Fibroblast of lung (primary cell): Measurements from ENCODE around the gene CPXM1.

Source experiments
- EZH2 ChIP-seq: IDR thresholded peaks from 2 replicates; pipeline ENCODE4 v1.5.1; 2012; ENCODE audit warnings: low read length, control low read depth, mild to moderate bottlenecking; ENCODE audit errors: missing control alignments
- TF ChIP-seq, protein P1 (sequence below), 2 donors: IDR thresholded peaks in 1 of 2; conservative IDR thresholded peaks in 1 of 2; 1 replicate in 1 of 2; 2 replicates in 1 of 2; pipeline ENCODE4 v1.5.1; 2011 to 2012; ENCODE audit warnings: low read length in 2 of 2, control low read depth in 1 of 2, inconsistent platforms in 1 of 2, low read depth in 1 of 2, mild to moderate bottlenecking in 1 of 2

DNA sequence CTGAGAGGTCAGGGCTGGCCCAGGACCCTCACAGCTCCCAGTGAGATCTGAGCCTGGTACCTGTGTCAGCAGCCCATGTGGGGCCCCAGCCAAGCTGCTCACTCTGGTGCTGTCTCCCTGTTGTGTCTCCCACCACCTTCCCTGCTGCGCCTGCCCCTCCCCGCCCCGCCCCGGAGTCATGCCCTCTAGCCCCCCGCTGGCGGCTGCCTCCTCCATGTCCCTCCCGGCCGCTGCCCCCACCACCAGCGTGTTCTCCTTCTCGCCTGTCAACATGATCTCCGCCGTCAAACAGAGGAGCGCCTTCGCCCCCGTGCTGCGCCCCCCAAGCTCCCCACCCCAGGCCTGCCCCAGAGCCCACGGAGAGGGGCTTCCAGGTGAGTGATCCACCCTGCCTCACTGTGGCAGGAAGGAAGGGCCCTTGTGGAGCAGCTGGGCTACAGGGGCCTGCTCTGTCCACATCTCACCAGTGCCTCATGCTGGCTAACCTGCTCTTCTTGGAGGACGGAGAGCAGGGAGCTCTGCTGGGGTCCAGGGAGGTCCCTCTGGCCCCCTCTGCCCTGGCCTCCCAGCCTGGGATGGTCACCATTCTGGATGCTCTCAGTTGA, 44.9 kb downstream of the CPXM1 start:
- TF ChIP-seq, protein P1, sequence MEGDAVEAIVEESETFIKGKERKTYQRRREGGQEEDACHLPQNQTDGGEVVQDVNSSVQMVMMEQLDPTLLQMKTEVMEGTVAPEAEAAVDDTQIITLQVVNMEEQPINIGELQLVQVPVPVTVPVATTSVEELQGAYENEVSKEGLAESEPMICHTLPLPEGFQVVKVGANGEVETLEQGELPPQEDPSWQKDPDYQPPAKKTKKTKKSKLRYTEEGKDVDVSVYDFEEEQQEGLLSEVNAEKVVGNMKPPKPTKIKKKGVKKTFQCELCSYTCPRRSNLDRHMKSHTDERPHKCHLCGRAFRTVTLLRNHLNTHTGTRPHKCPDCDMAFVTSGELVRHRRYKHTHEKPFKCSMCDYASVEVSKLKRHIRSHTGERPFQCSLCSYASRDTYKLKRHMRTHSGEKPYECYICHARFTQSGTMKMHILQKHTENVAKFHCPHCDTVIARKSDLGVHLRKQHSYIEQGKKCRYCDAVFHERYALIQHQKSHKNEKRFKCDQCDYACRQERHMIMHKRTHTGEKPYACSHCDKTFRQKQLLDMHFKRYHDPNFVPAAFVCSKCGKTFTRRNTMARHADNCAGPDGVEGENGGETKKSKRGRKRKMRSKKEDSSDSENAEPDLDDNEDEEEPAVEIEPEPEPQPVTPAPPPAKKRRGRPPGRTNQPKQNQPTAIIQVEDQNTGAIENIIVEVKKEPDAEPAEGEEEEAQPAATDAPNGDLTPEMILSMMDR (conservative IDR thresholded peaks at IDR 0.05 in 1 of 2, IDR thresholded peaks at IDR 0.05 in 1 of 2; ENCODE audit: low read depth in 1 of 2, low read length in 2 of 2), result no peak
- TF ChIP-seq EZH2, result no peak
